Measurements from ENCODE around the gene HIVEP3.
A peak's percentile ranks its signal among the peaks of the same experiment; 100 is the strongest.

DNA sequence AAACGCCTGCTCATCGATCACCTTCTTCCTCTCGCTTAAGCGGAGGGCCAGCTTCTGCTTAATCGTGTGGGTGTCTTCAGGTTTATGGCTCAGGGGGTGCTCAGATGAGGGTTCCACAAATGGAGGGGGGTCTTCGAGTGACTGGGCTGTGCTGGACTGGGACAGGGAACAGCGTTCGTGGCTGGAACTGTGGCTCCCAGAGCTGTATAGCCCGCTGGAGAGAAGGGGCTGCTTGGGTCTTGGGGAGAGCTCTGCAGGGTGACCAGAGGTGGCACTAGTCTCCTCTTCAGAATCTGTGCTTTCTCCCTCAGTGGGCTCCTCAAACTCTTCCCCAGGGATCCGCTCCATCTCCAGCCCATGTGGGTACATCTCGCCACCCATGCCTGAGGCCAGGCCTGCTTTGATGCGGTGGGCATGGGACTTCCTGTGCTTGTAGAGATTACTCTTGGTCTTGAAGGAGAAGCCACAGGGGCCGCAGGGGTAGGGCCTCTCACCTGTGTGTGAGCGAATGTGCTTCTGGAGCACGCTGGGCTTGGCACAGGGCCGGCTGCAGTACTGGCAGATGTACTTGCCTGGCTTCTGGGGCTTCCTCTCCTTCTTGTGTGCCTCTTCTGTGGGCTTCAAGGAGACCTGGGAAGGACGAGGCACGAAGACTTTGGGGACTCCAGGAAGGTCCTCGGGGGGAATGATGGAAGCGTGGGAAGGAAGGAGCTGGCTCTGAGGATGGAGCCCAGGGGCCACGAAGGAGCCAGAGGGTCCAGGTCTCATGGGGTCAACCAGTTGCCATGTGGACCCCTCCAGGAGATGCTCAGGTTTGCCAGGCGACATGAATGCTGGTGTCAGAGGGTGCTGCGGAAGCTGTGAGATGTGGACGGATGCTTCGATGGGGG lies 334.8 kb downstream of the HIVEP3 start:
- TF ChIP-seq, protein P1, sequence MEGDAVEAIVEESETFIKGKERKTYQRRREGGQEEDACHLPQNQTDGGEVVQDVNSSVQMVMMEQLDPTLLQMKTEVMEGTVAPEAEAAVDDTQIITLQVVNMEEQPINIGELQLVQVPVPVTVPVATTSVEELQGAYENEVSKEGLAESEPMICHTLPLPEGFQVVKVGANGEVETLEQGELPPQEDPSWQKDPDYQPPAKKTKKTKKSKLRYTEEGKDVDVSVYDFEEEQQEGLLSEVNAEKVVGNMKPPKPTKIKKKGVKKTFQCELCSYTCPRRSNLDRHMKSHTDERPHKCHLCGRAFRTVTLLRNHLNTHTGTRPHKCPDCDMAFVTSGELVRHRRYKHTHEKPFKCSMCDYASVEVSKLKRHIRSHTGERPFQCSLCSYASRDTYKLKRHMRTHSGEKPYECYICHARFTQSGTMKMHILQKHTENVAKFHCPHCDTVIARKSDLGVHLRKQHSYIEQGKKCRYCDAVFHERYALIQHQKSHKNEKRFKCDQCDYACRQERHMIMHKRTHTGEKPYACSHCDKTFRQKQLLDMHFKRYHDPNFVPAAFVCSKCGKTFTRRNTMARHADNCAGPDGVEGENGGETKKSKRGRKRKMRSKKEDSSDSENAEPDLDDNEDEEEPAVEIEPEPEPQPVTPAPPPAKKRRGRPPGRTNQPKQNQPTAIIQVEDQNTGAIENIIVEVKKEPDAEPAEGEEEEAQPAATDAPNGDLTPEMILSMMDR (conservative IDR thresholded peaks at IDR 0.05; ENCODE audit: low read depth, low read length) = 0 out of 2 replicates have a peak, but pooled peaks have one; percentile 26
- no peak for TF ChIP-seq EZH2 (IDR thresholded peaks at IDR 0.05; ENCODE audit: borderline replicate concordance, low read depth, low read length, poor library complexity, severe bottlenecking)
